Activated CD4-positive, alpha-beta T cell treated with anti-CD3 and anti-CD28 coated beads, Interleukin-2, amount 10 ng/mL, durations not matched to agents 7 days and 5 days (primary cell): ENCODE results near the gene VGF. TPM values are rescaled to one million over a fixed set of nuclear protein-coding genes. Genes with fewer than 3 reads are reported as not detected.
"Not testable (repeated sequence)": the region's sequence is repeated elsewhere in the genome, so short reads cannot be mapped to it uniquely, and the experiment has no call there.

ENCODE experiments used
- CTCF ChIA-PET: fragments of 350-600 bp; sonication (Branson Sonifier 250); formaldehyde crosslinking; loops from one replicate; lab custom pipeline; 2021; ENCODE audit warnings: antibody characterized with exemption; lab: Charles Lee
- POLR2A ChIA-PET: fragments of 350-600 bp; sonication (Branson Sonifier 250); formaldehyde crosslinking; loops from one replicate; lab custom pipeline; 2021; ENCODE audit warnings: antibody characterized with exemption; lab: Charles Lee
- DNase-seq: peaks from one replicate; pipeline ENCODE4 v3.0.0-alpha.2; 2020
- H3K27ac Mint-ChIP-seq: one replicate; pipeline ENCODE4 v1.8.0; 2021; ENCODE audit warnings: mild to moderate bottlenecking, moderate library complexity, mixed read lengths
- H3K27me3 Mint-ChIP-seq: one replicate; pipeline ENCODE4 v1.8.0; 2021; ENCODE audit warnings: mixed read lengths
- H3K36me3 Mint-ChIP-seq: one replicate; pipeline ENCODE4 v1.8.0; 2021; ENCODE audit warnings: low read depth, mixed read lengths
- H3K4me1 Mint-ChIP-seq: one replicate; pipeline ENCODE4 v1.8.0; 2021; ENCODE audit warnings: mixed read lengths
- H3K4me3 Mint-ChIP-seq: one replicate; pipeline ENCODE4 v1.8.0; 2021; ENCODE audit warnings: mild to moderate bottlenecking, moderate library complexity, mixed read lengths
- H3K9me3 Mint-ChIP-seq: one replicate; pipeline ENCODE4 v1.8.0; 2021; ENCODE audit warnings: mixed read lengths
- total RNA-seq, 2 experiments: library from RNA; stranded (reverse); gene quantifications; one replicate each; pipeline ENCODE4 v1.2.3, GENCODE V29; 2021

The VGF gene
- total RNA-seq, 2 experiments from 2014 or later, result 0.15 to 0.22 TPM

- no peaks in the 10 kb centered on the region for H3K36me3 Mint-ChIP-seq
- no peaks in the 10 kb centered on the region for H3K9me3 Mint-ChIP-seq
- ChIA-PET CTCF (interaction anchor here (0.6 to 1.4 kb wide), 6 partner anchors 9 to 153 kb away, joined by 3 to 4 read pairs (median 3); partner anchors contain the start of genes CLDN15, PLOD3 and ZNHIT1), POLR2A (no interaction called here)
- peak overlapping the region; percentile 64 for H3K27ac Mint-ChIP-seq
- peaks cover 35% of the 10 kb centered on the region for H3K4me1 Mint-ChIP-seq
- peaks cover 29% of the 10 kb centered on the region for H3K27me3 Mint-ChIP-seq
- H3K4me3 Mint-ChIP-seq, result peak overlapping the region; percentile 22
- peak; percentile 81 for DNase-seq
These were observed 27.0 kb downstream of the VGF start for GRCh38 chr7:101138213-101138870.

DNA sequence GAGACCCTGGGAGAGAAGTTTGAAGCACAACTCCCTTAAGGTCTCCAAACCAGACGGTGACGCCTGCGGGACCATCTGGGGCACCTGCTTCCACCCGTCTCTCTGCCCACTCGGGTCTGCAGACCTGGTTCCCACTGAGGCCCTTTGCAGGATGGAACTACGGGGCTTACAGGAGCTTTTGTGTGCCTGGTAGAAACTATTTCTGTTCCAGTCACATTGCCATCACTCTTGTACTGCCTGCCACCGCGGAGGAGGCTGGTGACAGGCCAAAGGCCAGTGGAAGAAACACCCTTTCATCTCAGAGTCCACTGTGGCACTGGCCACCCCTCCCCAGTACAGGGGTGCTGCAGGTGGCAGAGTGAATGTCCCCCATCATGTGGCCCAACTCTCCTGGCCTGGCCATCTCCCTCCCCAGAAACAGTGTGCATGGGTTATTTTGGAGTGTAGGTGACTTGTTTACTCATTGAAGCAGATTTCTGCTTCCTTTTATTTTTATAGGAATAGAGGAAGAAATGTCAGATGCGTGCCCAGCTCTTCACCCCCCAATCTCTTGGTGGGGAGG, 27.6 kb downstream of the VGF start:
- peaks cover 33% of the 10 kb centered on the region for H3K4me1 Mint-ChIP-seq
- ChIA-PET POLR2A (no interaction called here), CTCF (interaction anchor here (0.6 to 1.4 kb wide), 3 partner anchors 39 to 154 kb away, joined by 3 to 4 read pairs (median 3); partner anchors contain the start of gene CLDN15)

GRCh38 chr7:101134399-101134980, 30.9 kb downstream of the VGF start:
- POLR2A ChIA-PET, result interaction anchor here (0.6 kb wide), 1 partner anchor 1260 kb away, joined by 4 read pairs; no protein-coding TSS in a partner anchor
- H3K36me3 Mint-ChIP-seq, result no peaks in the 10 kb centered on the region
- no peak for DNase-seq
- H3K4me1 Mint-ChIP-seq, result peaks cover 21% of the 10 kb centered on the region
- no peak overlapping the region for H3K27ac Mint-ChIP-seq
- CTCF ChIA-PET, result interaction anchor here (1.0 to 1.5 kb wide), 2 partner anchors 10 to 24 kb away, joined by 3 to 6 read pairs; no protein-coding TSS in a partner anchor
- no peak overlapping the region for H3K4me3 Mint-ChIP-seq
- peaks cover 41% of the 10 kb centered on the region for H3K27me3 Mint-ChIP-seq
- H3K9me3 Mint-ChIP-seq, result no peaks in the 10 kb centered on the region

More for the DNA sequence above, 27.6 kb downstream of the VGF start:
- no peak overlapping the region for H3K4me3 Mint-ChIP-seq
- no peaks in the 10 kb centered on the region for H3K36me3 Mint-ChIP-seq
- no peak for DNase-seq
- H3K27ac Mint-ChIP-seq, result peak overlapping the region; percentile 62
- H3K9me3 Mint-ChIP-seq, result no peaks in the 10 kb centered on the region
- peaks cover 33% of the 10 kb centered on the region for H3K27me3 Mint-ChIP-seq

GRCh38 chr7:101133621-101134398, 31.6 kb downstream of the VGF start:
- H3K27me3 Mint-ChIP-seq, result peaks cover 43% of the 10 kb centered on the region
- DNase-seq, result no peak
- peaks cover 17% of the 10 kb centered on the region for H3K4me1 Mint-ChIP-seq
- CTCF ChIA-PET, result interaction anchor here (1.0 to 1.5 kb wide), 4 partner anchors 9 to 24 kb away, joined by 3 to 6 read pairs (median 4); no protein-coding TSS in a partner anchor
- H3K36me3 Mint-ChIP-seq, result no peaks in the 10 kb centered on the region
- no peaks in the 10 kb centered on the region for H3K9me3 Mint-ChIP-seq
- H3K4me3 Mint-ChIP-seq, result no peak overlapping the region
- H3K27ac Mint-ChIP-seq, result no peak overlapping the region
- POLR2A ChIA-PET, result interaction anchor here (0.6 kb wide), 1 partner anchor 1260 kb away, joined by 4 read pairs; no protein-coding TSS in a partner anchor

GRCh38 chr7:101132626-101133600, 32.5 kb downstream of the VGF start:
- H3K9me3 Mint-ChIP-seq, DNase-seq, H3K27ac Mint-ChIP-seq, H3K4me3 Mint-ChIP-seq, H3K36me3 Mint-ChIP-seq: not testable (repeated sequence)
- CTCF ChIA-PET, result interaction anchor here (1.1 to 1.4 kb wide), 3 partner anchors 10 to 13 kb away, joined by 3 to 5 read pairs (median 3); no protein-coding TSS in a partner anchor
- H3K4me1 Mint-ChIP-seq, result peaks cover 16% of the 10 kb centered on the region
- POLR2A ChIA-PET, result interaction anchor here (0.7 kb wide), 1 partner anchor 61 kb away, joined by 4 read pairs; no protein-coding TSS in a partner anchor
- peaks cover 50% of the 10 kb centered on the region for H3K27me3 Mint-ChIP-seq

DNA sequence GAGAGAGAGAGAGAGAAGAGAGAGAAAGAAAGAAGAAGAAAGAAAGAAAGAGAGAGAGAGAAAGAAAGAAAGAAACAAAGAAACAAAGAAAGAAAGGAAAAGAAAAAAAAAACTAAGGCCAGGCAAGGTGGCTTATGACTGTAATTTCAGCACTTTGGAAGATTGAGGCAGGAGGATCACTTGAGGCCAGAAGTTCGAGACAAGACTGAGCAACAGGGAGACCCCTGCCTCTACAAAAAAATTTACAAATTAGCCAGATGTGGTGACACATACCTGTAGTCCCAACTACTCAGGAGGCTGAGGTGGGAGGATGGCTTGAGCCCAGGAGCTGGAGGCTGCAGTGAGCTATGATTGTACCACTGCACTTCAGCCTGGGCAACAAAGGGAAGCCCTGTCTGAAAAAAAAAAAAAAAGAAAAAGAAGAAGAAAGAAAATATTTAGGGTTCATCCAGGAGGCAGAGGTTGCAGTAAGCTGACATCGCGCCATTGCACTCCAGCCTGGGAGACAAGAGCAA, 35.7 kb downstream of the VGF start:
- H3K4me1 Mint-ChIP-seq, result peaks cover 37% of the 10 kb centered on the region
- ChIA-PET POLR2A (no interaction called here), CTCF (interaction anchor here (0.6 kb wide), 1 partner anchor 12 kb away, joined by 3 read pairs; no protein-coding TSS in a partner anchor)
- H3K27me3 Mint-ChIP-seq, result peaks cover 56% of the 10 kb centered on the region
- no peak overlapping the region for H3K27ac Mint-ChIP-seq
- no peak overlapping the region for H3K4me3 Mint-ChIP-seq
- no peaks in the 10 kb centered on the region for H3K36me3 Mint-ChIP-seq
- DNase-seq, result no peak
- peaks cover 3% of the 10 kb centered on the region for H3K9me3 Mint-ChIP-seq

- Mint-ChIP-seq H3K27me3 (peaks cover 52% of the 10 kb centered on the region), H3K36me3 (no peaks in the 10 kb centered on the region), H3K27ac (no peak overlapping the region), H3K4me1 (peaks cover 46% of the 10 kb centered on the region), H3K4me3 (no peak overlapping the region), H3K9me3 (peaks cover 3% of the 10 kb centered on the region)
- DNase-seq, result no peak
- ChIA-PET POLR2A (no interaction called here), CTCF (interaction anchor here (1.0 to 1.3 kb wide), 3 partner anchors 16 to 64 kb away, joined by 3 to 5 read pairs (median 4); no protein-coding TSS in a partner anchor)
These were observed 37.1 kb downstream of the VGF start for GRCh38 chr7:101128040-101128834.

DNA sequence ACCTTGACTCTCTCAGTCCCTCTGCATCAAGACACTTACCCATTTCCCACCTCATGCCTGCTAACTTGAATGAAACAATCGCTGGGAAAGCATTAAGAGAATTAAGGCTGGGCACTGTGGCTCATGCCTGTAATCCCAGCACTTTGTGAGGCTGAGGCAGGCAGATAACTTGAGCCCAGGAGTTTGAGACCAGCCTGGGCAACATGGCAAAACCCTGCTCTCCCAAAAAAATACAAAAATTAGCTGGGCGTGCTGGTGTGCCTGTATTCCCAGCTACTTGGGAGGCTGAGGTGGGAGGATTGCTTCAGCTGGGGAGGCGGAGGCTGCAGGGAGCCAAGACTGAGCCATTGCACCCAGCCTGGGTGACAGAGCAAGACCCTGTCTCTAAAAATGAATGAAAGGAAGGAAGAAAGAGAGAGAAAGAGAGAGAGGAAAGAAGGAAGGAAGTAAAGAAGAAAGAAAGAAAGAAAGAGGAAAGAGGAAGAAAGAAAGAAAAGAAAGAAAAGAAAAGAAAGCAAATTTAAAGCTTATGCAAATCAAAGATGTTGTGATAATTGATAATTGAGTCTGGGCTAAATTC, 37.8 kb downstream of the VGF start:
- DNase-seq, result no peak
- peaks cover 3% of the 10 kb centered on the region for H3K9me3 Mint-ChIP-seq
- H3K36me3 Mint-ChIP-seq, result no peaks in the 10 kb centered on the region
- ChIA-PET POLR2A (no interaction called here), CTCF (interaction anchor here (0.6 to 2.1 kb wide), 6 partner anchors 16 to 164 kb away, joined by 3 to 9 read pairs (median 4); no protein-coding TSS in a partner anchor)
- peaks cover 49% of the 10 kb centered on the region for H3K4me1 Mint-ChIP-seq
- H3K27me3 Mint-ChIP-seq, result peaks cover 52% of the 10 kb centered on the region
- H3K4me3 Mint-ChIP-seq, result peak overlapping the region; percentile 37
- no peak overlapping the region for H3K27ac Mint-ChIP-seq

- H3K36me3 Mint-ChIP-seq, result no peaks in the 10 kb centered on the region
- H3K9me3 Mint-ChIP-seq, result peaks cover 3% of the 10 kb centered on the region
- peaks cover 54% of the 10 kb centered on the region for H3K27me3 Mint-ChIP-seq
- POLR2A ChIA-PET, result no interaction called here
- peaks cover 56% of the 10 kb centered on the region for H3K4me1 Mint-ChIP-seq
- H3K27ac Mint-ChIP-seq, result peak within 1 kb of the TSS; percentile 68
- DNase-seq, result peak; percentile 73
- peak within 1 kb of the TSS; percentile 37 for H3K4me3 Mint-ChIP-seq
- CTCF ChIA-PET, result interaction anchor here (0.6 to 2.1 kb wide), 7 partner anchors 9 to 165 kb away, joined by 3 to 9 read pairs (median 3); partner anchors contain the start of genes PLOD3 and ZNHIT1
These were observed 38.5 kb downstream of the VGF start, which contains the start of gene SERPINE1 for GRCh38 chr7:101126651-101127459. Gene SERPINE1, plus strand, starts transcription at chr7:101127104. Its CDS starts 1,290 bp downstream, at chr7:101128394.
